Breast epithelium (tissue), 3 donors: ENCODE results near the gene NUCKS1.

ENCODE experiments used
- POLR2A ChIP-seq: fragments of 450-650 bp; IDR thresholded peaks from one replicate; pipeline ENCODE4 v1.6.1; 2016; ENCODE audit warnings: antibody characterized with exemption, mild to moderate bottlenecking, moderate library complexity
- POLR2AphosphoS5 ChIP-seq, 3 donors: sonication (generic); formaldehyde crosslinking; IDR thresholded peaks; one replicate each; pipeline ENCODE4 v1.6.1; 2017; ENCODE audit warnings: antibody characterized with exemption in 3 of 3
- TF ChIP-seq, protein P1 (sequence below), 3 donors: fragments of 450-650 bp; IDR thresholded peaks; one replicate each; pipeline ENCODE4 v1.5.1; 2016 to 2017; ENCODE audit warnings: antibody characterized with exemption in 3 of 3, mild to moderate bottlenecking in 3 of 3, moderate library complexity in 3 of 3

DNA sequence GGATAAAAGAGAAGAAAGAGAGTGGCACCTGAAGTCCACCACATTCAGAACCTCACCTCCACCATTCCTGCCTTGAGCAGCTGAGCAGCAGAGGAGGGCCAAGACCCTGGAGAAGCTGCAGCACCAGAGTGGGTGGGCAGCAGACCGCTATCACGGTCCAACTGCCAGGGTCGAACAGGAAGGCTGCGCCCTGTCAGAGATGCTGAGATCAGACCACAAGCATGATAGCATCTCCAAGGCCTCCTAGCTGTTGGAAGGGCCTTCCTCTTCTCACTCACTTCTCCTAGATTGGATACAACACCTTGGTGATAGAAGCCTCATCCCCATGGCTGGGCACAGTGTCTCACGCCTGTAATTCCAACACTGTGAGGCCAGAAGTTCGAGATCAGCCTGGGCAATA is 57.6 kb downstream of the NUCKS1 start:
- TF ChIP-seq, protein P1, sequence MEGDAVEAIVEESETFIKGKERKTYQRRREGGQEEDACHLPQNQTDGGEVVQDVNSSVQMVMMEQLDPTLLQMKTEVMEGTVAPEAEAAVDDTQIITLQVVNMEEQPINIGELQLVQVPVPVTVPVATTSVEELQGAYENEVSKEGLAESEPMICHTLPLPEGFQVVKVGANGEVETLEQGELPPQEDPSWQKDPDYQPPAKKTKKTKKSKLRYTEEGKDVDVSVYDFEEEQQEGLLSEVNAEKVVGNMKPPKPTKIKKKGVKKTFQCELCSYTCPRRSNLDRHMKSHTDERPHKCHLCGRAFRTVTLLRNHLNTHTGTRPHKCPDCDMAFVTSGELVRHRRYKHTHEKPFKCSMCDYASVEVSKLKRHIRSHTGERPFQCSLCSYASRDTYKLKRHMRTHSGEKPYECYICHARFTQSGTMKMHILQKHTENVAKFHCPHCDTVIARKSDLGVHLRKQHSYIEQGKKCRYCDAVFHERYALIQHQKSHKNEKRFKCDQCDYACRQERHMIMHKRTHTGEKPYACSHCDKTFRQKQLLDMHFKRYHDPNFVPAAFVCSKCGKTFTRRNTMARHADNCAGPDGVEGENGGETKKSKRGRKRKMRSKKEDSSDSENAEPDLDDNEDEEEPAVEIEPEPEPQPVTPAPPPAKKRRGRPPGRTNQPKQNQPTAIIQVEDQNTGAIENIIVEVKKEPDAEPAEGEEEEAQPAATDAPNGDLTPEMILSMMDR (IDR thresholded peaks at IDR 0.05) = no peak
- TF ChIP-seq POLR2A = no peak
- TF ChIP-seq POLR2AphosphoS5 (IDR thresholded peaks at IDR 0.05) = no peak
